Epithelial cell of proximal tubule (primary cell): ENCODE measurements around the gene TNFRSF19. TPM values are rescaled to one million over a fixed set of nuclear protein-coding genes. Genes with fewer than 3 reads are reported as not detected.

Experiments
- DNase-seq: peaks from one replicate; pipeline ENCODE4 v3.0.0-alpha.2; 2011; ENCODE audit warnings: low read depth
- H3K4me3 ChIP-seq: 2 replicates; pipeline ENCODE4 v1.5.1; 2011; ENCODE audit warnings: low read depth, mild to moderate bottlenecking, low read length
- CTCF ChIP-seq: conservative IDR thresholded peaks from 2 replicates; pipeline ENCODE4 v1.5.1; 2012; ENCODE audit warnings: low read depth, mild to moderate bottlenecking, low read length
- total RNA-seq: library from RNA; depleted of rRNA; stranded (reverse); fragments of >200 nt; gene quantifications from 2 replicates; pipeline ENCODE4 v1.2.3, GENCODE V29; 2015

The TNFRSF19 gene
- total RNA-seq, 1 donor from 2014 or later = 8.4 TPM

GRCh38 chr13:23600534-23600933, 30.3 kb downstream of the TNFRSF19 start:
- no peak for DNase-seq
- no peak for TF ChIP-seq CTCF
- no peak overlapping the region for H3K4me3 ChIP-seq

GRCh38 chr13:23605831-23606230, 35.6 kb downstream of the TNFRSF19 start:
- DNase-seq = no peak
- no peak for TF ChIP-seq CTCF
- H3K4me3 ChIP-seq = no peak overlapping the region

- DNase-seq = no peak
- TF ChIP-seq CTCF = no peak
- H3K4me3 ChIP-seq = no peak overlapping the region
Measured at GRCh38 chr13:23608138-23608537, 37.9 kb downstream of the TNFRSF19 start.

DNA sequence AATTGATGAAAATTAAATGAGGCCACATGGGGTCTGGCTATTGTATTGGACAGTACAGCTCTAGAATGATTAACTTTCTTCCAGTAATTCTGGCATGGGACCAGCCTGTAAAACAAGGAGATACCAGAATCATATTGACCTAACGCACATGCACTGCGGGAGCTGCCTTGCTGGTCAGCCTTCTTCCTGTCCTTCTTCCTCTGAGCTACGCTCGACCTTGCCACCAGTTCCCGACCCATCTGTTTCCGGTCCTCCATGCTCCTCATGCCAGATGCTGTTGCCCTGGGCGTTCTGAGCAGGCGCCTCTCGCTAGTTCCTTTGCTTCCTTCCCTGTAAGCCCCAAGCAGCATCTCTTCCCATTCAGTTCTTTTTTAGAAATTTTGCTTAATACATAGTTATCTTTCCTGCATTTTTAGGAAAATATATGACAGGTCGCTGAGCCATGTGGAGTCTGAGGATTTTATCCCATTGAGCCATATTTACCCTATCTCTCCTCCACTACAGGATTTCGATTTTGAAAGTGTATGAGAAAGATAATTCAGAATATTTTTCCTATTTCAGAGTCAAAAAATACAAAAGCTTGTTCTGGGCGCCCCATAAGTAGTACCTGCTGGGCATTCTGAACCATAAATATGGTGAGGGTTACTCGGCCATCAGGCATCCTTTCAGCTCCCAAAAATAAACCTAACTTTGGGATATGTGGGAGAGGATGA, 38.6 kb downstream of the TNFRSF19 start:
- DNase-seq = no peak
- no peak overlapping the region for H3K4me3 ChIP-seq
- TF ChIP-seq CTCF = no peak

- no peak for TF ChIP-seq CTCF
- no peak for DNase-seq
- no peak overlapping the region for H3K4me3 ChIP-seq
Measured at GRCh38 chr13:23609414-23609760, 39.2 kb downstream of the TNFRSF19 start.

GRCh38 chr13:23609874-23610576, 39.8 kb downstream of the TNFRSF19 start:
- no peak overlapping the region for H3K4me3 ChIP-seq
- DNase-seq = no peak
- TF ChIP-seq CTCF = no peak
